Measurements from ENCODE around the gene HLF.

The HLF gene

DNA sequence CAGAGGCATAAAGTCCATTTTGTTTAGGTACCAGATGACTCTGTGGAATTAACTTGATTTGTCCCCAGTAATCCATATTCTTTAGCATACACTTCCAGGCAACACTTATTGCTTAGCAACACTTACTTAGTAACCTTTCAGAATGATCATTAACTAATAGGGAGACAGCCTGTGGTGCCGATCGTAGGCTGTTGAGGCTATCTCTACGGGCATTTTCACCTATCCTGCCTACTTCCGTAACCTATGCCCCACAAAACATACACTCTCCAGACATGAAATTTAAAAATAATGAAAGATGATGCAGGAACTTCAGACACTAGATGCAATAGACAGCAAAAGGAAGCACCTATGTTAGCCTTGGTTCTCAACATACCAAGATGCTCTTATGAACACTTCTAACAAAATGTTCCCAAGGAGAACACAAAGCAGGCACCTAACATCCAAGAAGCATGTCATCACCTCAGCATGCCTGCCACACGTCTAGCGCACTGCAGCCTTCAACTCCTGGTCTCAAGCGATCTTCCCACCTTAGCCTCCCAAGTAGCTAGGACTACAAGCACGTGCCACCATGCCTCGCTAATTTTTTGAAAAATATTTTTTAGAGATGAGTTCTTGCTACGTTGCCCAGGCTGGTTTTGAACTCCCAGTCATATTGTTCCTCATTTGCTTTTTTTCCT, 34.5 kb downstream of the HLF start:
- TF ChIP-seq, protein P1, sequence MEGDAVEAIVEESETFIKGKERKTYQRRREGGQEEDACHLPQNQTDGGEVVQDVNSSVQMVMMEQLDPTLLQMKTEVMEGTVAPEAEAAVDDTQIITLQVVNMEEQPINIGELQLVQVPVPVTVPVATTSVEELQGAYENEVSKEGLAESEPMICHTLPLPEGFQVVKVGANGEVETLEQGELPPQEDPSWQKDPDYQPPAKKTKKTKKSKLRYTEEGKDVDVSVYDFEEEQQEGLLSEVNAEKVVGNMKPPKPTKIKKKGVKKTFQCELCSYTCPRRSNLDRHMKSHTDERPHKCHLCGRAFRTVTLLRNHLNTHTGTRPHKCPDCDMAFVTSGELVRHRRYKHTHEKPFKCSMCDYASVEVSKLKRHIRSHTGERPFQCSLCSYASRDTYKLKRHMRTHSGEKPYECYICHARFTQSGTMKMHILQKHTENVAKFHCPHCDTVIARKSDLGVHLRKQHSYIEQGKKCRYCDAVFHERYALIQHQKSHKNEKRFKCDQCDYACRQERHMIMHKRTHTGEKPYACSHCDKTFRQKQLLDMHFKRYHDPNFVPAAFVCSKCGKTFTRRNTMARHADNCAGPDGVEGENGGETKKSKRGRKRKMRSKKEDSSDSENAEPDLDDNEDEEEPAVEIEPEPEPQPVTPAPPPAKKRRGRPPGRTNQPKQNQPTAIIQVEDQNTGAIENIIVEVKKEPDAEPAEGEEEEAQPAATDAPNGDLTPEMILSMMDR (conservative IDR thresholded peaks at IDR 0.05; ENCODE audit: low read length): no peak
- DNase-seq (ENCODE audit: low read depth): no peak
- H3K4me3 ChIP-seq (ENCODE audit: low read length): no peak overlapping the region

DNA sequence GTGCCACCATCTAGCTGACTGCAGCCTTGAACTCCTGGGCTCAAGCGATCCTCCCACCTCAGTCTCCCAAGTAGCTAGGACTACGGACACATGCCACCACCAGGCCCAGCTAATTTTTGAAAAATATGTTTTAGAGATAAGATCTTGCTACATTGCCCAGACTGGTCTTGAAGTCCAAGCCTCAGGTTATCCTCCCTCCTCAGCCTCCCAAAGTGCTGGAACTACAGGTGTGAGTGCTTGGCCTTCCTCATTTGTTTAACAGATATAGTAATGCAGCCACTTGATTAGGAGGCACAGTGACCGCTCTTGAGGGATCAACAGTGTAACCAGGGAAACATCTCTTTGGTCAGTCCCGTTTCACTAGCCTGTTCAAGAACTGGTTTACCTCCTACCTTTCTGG, 35.1 kb downstream of the HLF start:
- H3K4me3 ChIP-seq (ENCODE audit: low read length): no peak overlapping the region
- TF ChIP-seq, protein P1 (conservative IDR thresholded peaks at IDR 0.05; ENCODE audit: low read length): no peak
- no peak for DNase-seq (ENCODE audit: low read depth)

DNA sequence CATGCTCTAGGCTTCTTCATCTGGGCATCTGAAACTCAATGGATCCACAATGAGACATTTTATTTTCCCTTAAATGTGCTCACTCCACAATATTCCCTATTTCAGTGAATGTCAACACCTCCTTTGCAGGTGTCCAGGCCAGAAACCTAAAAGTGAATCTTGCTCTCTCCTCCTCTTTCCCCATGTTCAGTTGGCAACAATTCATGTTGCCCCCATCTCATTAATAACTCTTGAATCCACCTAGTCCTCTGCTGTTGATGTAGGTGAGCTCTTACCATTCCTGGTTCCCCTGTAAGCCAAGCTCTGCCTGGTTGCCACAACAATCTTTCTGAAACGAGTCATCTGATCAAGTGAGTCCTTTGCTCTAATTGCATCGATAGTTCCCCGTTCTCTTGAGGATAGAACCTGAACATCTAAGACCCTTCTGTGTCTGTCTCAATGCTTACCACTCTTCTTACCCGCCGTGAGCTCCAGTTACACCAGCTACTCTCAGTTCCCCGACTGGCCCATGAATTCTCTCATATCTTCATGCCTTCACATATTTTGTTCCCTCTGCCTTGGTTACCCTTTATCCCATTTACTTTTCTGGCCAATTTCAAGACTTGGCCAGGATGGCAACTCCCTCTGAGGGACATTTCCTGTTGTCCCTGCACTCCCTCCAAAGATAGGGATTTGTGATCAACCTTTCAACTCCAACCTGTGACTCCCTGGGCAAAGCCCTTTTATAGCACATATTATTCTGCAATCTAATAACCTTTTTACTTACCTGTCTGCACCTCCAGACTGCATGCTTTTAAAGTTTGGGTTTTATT, 35.9 kb downstream of the HLF start:
- H3K4me3 ChIP-seq (ENCODE audit: low read length): no peak overlapping the region
- DNase-seq (ENCODE audit: low read depth): no peak
- TF ChIP-seq, protein P1 (conservative IDR thresholded peaks at IDR 0.05; ENCODE audit: low read length): no peak

DNA sequence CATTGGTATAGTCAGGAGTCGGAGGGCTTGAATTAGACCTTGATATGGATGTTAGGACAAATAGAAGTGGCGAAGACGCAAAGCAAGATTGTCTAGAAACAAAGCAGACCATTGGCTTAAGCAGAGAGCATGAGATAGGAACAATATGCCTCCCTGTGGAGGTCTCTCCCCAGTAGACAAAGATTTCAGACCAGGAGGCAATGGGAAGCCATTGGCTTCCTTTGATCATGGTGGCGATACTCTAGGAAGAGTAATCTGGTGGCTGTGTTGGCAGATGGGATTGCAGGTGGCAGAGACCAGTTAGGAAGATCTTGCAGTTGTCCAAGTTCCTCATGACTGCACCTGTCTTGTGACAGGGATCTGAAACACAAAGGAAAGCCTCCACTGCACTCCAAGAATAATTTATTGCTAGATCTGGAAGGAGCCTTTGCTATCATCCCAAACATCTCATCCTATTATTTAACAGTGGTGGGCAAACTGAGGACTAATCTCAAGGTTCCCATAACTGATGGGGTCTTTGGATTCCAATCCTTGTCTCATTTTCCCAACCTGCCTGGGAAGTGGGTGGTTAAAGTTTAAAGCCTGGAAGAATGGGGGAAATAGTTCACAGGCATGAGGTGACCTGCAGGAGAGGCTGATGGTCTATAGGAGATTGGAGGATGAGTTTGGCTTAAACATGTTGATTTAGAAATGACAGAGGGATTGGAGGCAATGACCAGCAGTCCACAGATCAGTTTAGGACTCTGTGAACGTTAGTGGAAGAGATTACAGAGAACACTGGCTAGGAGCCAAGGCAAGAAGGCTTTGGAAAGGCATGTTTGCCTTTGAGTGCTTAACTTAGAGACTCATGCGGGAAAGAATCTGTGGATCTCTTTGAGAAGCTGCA, 37.0 kb downstream of the HLF start:
- no peak overlapping the region for H3K4me3 ChIP-seq (ENCODE audit: low read length)
- no peak for DNase-seq (ENCODE audit: low read depth)
- TF ChIP-seq, protein P1 (conservative IDR thresholded peaks at IDR 0.05; ENCODE audit: low read length): no peak

- TF ChIP-seq, protein P1 (conservative IDR thresholded peaks at IDR 0.05; ENCODE audit: low read length): no peak
- no peak for DNase-seq (ENCODE audit: low read depth)
- no peak overlapping the region for H3K4me3 ChIP-seq (ENCODE audit: low read length)
Observed at GRCh38 chr17:55302407-55302787, 37.6 kb downstream of the HLF start.

GRCh38 chr17:55303008-55303493, 38.3 kb downstream of the HLF start:
- no peak for DNase-seq (ENCODE audit: low read depth)
- TF ChIP-seq, protein P1 (conservative IDR thresholded peaks at IDR 0.05; ENCODE audit: low read length): no peak
- H3K4me3 ChIP-seq (ENCODE audit: low read length): no peak overlapping the region
